Left lobe of liver (tissue), 2 donors: ENCODE data around the gene SLC15A1. TPM values are rescaled to one million over a fixed set of nuclear protein-coding genes. Genes with fewer than 3 reads are reported as not detected.
"Not testable (repeated sequence)": the region's sequence is repeated elsewhere in the genome, so short reads cannot be mapped to it uniquely, and the experiment has no call there.

Source experiments
- ATAC-seq: fragments of 200-7000 bp; cut with Tn5 transposase; one replicate; pipeline ENCODE4 v1.9.1; 2020; ENCODE audit warnings: mild to moderate bottlenecking, moderate library complexity
- DNase-seq: peaks from one replicate; pipeline ENCODE4 v3.0.0-alpha.2; 2020; ENCODE audit warnings: low spot score
- total RNA-seq: library from RNA; stranded (reverse); gene quantifications from one replicate; pipeline ENCODE4 v1.2.1, GENCODE V29; 2021
- donor health status: DM: no; HTN: no; CAD: no; lungs with moderate emphysema.
- donor health status: DM: no; HTN: yes; CAD: no.

Gene SLC15A1
- total RNA-seq, 1 donor from 2014 or later, result 26.9 TPM

DNA sequence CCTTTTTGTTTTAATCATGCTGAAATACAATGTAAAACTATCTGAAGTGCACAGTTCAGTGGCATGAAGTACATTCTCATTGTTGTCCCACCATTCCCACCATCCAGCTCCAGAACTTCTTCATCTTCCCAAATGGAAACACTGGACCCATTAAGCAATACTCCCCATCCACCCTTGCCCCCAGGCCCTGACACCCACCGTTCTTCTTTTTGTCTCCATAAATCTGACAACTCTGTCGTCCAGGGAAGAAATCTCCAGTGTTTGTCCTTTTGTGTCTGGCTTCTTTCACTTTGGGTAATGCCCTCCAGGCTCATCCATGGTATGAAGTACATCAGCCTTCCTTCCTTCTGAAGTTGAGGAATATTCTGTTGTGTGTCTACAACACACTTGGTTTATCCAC, 2.6 kb upstream of the SLC15A1 start:
- ATAC-seq, result no peak

DNA sequence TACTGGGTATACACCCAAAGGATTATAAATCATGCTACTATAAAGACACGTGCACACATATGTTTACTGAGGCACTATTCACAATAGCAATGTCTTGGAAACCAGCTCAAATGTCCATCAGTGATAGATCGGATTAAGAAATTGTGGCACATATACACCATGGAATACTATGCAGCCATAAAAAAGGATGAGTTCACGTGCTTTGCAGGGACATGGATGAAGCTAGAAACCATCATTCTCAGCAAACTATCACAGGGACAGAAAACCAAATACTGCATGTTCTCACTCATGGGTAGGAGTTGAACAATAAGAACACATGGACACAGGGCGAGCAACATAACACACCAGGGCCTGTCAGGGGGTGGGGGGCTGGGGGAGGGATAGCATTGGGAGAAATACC, 2.0 kb upstream of the SLC15A1 start:
- not testable (repeated sequence) for ATAC-seq, DNase-seq

More for the DNA sequence above, 2.6 kb upstream of the SLC15A1 start:
- no peak for DNase-seq

DNA sequence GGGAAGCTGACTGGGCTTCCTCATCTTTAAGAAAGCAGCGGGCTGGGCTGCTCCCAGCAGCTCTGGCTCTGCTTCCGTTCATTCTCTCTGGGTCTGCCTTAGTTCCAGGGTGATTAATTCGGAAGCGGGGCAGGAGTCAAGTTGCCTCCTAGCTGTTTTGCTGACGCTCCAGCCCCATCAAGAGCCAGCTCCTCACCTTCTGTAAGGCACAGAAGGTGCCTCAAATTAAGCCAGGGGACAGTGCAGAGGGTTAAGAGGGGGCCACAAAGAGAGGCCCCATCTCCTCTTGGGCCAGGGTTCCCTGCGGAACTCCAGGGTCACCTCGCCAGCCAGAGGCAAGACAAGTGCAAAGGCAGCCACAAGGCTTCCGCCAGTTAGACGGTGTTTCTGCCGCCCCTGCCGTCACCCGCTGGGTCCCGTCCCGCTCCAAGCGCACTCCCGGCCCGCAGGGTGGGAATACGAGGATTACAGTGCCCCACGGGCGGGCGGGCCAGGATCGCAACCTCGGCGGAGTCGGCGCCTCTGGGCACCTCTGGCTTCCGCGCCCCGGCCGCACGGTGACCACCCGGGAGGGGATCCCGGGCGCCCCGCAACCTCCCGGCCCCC, 508 bp downstream of the SLC15A1 start:
- DNase-seq (no peak), ATAC-seq (peak; percentile 54)

DNA sequence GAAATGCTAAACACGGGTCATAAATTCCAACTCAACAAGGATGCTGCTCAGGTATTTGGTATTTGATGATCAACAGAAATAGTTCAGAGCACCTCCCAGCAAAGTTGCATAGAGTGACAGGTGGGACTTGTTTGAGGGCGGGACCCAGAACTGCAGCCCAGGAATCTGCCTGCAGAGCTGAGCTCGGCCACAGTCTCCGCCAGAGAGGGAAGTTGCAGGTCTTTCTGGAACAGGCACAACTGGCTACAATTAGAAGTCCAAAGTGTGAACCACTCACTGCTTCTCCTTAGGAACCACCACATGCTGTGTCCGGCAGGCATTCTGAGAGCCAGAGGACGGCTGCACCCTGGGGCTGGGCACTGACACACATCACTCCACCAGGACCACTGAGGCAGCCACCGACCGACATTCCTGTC, 1.1 kb downstream of the SLC15A1 start:
- ATAC-seq (peak; percentile 70), DNase-seq (peak; percentile 71)

DNA sequence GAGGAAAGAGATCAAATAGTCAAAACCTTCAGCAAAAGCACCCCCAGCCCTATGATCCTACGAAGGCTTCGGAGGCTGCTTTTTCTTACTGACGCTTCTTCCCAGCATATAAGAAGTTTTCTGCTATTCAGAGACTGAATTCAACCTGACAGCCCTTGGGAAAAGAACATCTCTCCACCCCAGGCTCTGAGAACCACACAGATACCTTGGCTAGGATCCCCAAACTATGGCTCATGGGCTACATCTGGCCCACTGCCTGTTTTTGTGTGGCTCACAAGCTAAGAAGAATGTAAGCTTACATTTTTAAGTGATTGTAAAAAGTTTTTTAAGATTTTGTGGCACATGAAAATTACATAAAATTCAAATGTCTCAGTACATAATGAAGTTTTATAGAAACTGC, 3.0 kb downstream of the SLC15A1 start:
- ATAC-seq (no peak), DNase-seq (no peak)

DNA sequence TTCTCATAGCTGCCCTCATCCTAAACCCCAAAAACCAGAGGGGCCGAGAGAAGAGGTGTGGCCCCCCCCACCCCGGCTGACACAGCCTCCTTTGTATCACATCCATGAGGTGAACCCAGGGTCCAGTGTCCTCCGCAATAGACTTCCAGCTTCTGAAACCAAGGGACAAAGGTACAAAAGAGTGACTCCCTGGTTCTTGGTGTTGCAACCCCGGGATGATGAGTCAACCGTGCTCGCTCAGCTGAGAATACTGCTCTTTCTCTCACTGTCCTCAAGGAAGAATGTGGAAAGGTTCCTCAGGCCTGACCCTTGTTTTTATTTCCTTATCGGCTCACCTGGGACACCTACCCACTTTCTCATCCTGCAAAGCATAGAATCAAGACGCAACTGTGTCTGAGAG, 5.5 kb downstream of the SLC15A1 start:
- peak; percentile 60 for ATAC-seq
- DNase-seq, result peak; percentile 72

DNA sequence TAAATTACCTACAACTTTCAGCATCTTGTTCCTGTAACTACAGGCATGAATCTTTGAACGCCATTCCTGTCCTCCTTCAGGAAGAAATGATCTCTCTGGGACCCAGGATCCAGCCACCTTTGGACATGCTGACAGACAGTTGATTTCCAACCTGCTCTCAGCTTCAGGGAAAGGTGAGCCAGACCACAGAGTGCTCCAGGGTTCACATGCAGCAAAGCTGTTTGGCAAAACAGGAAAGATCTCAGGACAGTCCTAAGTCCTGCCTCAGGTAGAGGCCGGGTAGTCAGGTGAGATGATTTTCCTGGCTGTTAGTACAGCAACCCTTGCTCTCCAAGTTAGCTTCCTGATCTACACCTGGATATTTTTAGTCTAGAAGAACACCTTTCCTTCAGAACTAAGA, 9.1 kb downstream of the SLC15A1 start:
- ATAC-seq (peak; percentile 66), DNase-seq (no peak)

DNA sequence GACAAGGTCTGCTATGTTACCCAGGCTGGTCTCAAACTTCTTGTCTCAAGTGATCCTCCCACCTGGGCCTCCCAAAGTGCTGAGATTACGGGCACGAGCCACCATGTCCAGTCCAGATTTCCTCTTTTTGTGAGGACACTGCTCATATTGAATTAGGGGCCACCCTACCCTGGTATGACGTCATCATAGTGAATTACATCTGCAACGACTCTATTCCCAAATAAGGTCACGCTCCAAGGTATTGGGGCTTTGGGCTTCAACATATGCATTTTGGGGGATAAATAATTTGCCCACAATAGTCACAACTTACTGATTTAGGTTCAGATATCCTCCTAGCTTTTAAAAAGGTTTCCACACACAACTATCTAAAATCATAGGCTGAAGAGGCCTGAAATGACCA, 9.5 kb downstream of the SLC15A1 start:
- DNase-seq (no peak), ATAC-seq (no peak)

DNA sequence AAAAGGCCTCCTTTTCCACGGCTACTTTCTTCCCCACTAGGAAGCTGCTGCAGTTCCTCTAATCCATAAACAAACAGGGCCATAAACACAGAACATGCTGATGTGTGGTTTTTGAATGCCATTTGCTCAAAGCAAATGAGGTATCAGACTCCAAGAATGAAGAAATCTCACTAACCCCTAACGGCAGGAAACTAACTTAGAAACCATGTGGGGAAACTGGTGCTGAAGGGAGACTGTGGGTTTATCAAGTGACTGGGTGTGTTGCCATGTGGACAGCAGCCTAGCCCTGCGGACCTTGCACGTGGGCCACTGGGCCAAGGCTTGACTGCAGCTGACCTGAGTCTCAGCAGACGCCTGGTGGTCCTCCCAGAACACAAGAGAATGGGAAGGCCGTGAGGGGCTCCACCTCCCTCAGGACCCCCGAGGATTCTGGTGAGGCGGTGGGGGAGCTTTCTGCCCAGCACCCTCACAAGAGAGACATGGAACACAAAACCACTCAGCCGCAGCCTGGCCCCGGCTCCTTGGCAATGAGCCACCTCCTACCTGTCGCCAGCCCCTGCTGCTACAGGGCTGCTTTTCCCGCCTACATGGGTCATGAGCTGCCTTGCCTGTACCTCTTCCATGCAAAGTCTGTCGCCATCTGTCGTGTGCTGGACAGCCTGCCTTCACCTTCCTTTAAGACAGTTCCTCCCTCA, 10.6 kb downstream of the SLC15A1 start:
- peak; percentile 86 for ATAC-seq
- DNase-seq, result peak; percentile 78

DNA sequence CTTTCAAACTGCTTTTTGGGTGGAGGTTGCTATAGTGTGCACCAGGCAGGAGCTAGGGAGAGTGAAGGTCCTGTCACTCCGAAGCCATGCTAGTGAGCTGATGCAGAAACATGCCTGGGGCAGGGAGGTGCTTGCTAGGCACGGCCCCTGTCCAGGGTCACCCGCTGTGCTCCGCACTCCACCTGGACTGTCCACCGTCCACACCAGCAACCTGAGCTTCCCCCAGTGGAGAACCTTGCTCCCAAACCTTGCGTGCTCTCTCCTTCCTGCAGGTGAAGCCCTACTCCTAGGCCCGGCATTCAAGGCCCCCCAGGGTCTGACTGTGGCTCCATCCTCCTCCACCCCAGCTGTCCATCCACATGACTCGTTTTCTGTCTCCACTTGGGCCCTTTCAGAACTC, 12.3 kb downstream of the SLC15A1 start:
- ATAC-seq, result no peak
- DNase-seq, result no peak

DNA sequence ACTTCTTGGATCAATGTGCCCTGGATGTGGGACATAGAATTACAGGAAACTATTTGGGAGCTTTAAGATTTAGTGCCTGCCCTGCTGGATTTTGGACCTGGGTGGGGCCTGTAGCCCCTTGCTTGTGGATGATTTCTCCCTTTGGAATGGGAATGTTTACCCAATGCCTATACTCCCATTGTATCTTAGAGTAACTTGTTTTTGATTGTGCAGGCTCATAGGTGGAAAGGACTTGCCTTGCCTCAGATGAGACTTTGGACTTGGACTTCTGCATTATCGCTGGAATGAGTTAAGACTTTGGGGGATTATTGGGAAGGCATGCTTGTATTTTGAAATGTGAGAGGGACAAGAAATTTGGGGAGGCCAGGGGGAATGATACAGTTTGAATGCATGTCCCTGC, 13.5 kb downstream of the SLC15A1 start:
- ATAC-seq, result no peak
- no peak for DNase-seq

DNA sequence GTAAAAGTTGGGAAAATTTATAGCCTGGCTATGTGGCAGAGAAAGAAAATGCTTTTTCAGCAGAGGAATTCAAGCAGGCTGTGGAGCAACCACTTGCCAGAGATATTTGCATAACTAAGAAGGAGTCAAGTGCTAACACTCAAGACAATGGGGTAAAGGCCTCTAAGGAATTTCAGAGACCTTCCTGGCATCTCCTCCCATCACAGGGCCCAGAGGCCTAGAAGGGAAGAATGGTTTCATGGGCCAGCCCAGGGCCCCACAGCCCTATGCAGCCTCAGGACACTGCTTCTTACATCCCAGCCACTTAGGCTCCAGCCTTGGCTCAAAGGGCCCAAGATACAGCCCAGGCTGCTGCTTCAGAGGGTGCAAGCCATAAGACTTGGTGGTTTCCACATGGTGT, 14.3 kb downstream of the SLC15A1 start:
- ATAC-seq (no peak), DNase-seq (no peak)

DNA sequence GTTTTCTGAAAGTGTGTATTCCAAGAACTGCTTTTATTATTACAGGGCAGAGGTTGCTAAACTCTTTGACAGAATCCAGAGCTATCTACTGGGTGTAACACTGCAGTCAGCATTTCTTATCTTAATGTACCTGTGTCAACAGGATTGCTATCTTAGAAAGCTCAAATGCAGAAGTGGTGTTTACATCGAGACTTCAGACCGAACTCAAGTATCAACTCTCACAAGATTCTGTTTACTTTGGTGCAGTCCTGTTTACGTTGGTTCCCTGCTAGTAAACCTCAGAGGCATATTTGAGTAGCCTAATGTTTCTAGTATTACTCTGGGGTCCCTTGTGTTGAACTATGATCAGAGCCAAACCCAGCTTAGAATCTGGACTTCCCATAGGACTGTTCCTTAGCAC, 20.5 kb downstream of the SLC15A1 start:
- DNase-seq, result no peak
- ATAC-seq, result no peak

DNA sequence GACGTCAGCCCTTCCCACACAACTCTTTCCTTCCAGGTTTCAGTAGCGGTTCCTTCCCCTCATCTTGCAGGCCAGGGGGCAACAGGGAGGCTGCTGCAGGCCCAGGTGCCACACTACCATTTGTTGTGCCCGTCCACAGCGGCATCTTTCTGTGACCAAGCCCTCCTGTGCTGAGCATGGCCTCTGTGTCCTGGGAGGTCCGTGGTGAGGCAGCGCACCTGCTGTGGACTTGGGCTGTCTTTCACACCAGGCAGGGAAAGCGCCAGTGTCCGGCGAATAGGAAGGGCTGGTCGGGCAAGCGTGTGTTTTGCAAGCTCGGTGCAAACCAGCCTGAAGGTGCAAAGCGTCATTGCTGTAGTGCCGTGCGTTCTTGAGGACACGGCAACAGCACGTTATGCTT, 21.4 kb downstream of the SLC15A1 start:
- ATAC-seq, result no peak
- DNase-seq, result no peak

DNA sequence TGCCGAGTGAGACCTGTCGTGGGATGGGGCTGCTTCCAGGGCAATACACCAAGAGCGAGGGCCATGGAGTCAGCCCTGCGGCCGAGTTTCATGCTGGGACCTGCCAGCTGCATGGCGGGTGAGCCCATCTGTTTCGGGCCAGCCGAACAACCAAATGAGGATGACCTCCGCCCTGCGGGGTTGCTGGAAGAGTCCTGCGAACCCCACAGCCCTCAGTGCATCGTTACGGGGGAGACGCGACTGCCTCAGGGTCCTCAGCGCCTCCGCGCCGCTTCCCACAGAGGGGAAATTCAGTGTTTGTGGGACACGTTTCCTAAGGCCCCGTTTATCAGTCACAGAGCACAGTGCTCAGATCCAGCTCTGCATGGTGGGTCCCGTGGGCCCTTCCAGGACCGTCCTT, 22.0 kb downstream of the SLC15A1 start:
- DNase-seq (no peak), ATAC-seq (no peak)

DNA sequence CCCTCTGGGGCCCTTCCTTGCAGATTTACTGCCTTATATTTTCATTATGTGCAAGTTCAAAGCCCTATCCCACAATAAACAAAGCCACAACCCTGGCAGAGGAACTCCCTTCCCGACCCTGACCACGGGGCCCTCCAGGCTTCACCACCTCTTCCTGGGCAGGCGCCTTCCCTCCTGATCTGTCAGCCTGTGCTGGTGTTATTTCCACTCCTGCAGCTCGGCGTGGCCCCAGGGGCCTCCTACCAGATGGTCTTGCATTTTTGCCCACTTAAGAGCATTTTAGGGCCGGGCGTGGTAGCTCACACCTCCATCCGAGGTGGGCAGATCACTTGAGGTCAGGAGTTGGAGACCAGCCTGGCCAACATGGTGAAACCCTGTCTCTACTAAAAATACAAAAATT, 22.8 kb downstream of the SLC15A1 start:
- DNase-seq (no peak), ATAC-seq (no peak)

DNA sequence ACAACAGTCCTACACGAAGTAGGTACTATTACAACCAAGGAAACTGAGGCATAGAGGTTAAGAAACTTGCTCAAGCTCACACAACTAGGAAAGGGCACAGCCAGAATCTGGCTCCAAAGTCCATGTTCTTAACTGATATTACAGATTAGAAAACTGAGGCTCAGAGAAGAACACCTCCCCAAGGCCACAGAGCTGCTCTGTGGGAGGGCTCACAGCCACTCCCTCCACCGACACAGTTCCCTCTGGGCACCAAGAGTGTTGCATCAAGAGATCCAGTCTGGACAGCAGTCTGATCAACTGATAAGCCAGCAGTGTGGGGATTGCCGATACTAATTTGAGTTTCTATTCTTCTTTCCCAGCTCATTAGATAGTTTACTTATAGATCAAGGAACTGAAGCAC, 29.5 kb downstream of the SLC15A1 start:
- DNase-seq (no peak), ATAC-seq (no peak)

DNA sequence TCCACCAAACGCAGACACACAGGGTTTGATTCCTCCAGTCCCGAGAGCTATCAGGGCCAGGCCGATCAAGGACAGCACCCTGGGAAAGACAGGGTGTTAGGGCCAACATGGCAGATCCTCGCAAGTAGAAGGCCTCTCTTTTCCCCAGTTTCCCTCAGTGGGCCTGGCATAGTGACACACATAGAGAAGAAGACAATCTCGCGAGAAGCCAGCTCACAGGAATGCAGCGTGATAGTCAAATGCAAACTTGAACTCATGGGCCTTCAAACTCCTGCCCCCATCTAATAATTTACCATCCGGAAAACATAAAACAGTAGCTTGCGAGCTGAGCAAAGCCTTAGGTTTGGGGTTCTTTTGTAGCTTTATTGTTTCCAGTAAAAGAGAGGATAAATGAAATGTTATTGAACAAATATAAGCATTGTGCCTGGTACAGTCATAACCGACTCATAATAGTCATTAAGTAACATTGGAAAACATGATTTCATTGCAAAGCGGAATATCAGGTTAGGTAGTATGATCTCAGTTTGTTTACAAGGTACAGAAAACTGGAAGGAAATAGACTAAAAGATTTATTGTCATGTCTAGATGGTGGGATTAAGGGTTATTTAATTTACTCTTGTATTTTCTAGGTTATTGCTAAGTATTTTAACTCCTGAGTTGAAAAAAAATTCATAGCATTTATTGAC, 30.5 kb downstream of the SLC15A1 start:
- no peak for ATAC-seq
- no peak for DNase-seq

DNA sequence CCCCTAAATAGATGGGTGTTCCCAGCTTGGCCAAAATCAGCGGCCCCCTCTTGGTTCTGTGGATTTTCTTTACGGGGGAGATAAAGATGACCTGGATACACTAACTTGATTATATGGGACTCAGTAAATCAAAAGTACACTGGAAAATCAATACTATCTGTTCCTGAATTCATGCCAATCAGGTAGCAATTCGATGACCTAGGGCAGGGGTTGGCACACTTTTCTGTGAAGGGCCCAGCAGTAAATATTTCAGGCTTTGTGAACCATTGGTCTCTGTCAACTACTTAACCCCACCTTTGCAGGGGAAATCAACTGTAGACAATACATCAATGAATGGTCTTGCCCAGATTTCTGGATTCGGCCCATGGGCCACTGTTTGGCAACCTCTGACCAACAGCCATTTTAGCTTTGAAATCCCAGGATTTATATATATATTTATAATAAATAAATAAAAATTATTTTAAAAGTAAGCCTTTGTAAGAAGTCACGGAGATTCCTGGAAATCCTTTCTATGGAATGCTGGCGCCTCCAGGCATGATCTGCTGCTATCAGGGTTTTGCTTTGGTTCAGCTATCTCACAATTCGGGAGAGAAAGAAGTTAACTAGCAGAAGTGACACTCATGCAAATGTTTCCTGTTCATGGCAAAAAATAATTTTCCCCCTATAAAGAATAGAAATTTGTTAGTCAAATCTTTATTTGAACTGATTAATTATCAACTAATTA, 32.8 kb downstream of the SLC15A1 start:
- ATAC-seq (peak; percentile 78), DNase-seq (no peak)

DNA sequence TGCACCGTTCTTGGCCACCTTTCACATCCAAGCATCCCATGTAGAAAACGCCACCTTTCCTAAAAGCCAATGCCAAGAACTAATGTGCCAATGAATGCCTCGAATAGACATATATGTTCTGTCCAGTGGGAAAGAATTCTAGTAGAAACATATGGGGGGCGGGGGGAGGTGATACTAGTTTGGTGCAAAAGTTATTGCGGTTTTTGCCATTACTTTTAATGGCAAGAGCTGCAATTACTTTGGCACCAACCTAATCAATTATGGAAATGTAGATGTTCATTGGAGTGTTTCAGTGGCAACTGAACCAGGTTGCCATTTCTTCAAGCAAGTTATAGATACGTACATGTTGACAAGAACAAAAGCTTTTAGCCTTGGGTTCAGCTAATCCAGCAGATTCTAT, 34.6 kb downstream of the SLC15A1 start:
- ATAC-seq, result no peak
- no peak for DNase-seq

DNA sequence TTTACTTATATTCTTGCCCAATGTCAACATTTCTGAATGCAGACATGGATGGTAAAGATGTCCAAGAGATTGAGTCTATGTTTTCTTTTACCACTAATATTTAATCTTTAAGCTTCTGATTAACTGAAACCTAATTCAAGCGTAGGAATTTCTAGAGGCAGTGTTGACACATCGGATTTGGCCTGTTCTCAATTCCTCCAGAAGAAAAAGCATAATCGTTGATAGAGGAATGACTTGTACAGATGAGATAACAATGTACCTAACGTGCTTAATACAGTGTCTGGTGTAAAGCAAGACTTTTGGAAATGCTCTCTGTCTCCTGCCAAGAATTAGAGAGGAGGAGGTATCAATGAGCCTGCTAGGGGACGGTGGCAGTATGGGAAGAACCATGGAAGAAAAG, 35.2 kb downstream of the SLC15A1 start:
- ATAC-seq (peak; percentile 40), DNase-seq (no peak)

DNA sequence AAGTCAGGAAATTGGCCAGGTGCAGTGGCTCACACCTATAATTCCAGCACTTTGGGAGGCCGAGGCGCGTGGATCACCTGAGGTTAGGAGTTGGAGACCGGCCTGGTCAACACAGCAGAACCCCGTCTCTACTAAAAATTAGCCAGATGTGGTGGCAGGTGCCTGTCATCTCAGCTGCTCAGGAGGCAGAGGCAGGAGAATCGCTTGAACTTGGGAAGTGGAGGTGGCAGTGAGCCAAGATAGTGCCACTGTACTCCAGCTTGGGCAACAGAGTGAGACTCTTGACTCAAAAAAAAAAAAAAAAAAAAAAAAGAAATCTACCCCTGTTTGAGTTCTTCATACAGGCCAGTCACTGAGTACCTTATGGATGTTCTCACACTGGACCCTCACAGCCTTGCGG, 42.0 kb downstream of the SLC15A1 start:
- no peak for ATAC-seq
- DNase-seq, result no peak
